Left renal cortex interstitium (tissue), 4 donors: ENCODE measurements around the gene TAGAP. TPM values are rescaled to one million over a fixed set of nuclear protein-coding genes. Genes with fewer than 3 reads are reported as not detected.

Source experiments
- polyA plus RNA-seq, 4 donors: library from polyadenylated mRNA; unstranded; fragments of 120-200 nt; gene quantifications; one replicate each; pipeline ENCODE4 v1.2.1, GENCODE V29; 2013; ENCODE audit not compliant: insufficient read length in 4 of 4

The TAGAP gene
- polyA plus RNA-seq, 4 donors = 0.72 to 0.87 (median 0.73) TPM

Other genes with a start within 250 kb of the TAGAP start
- gene EZR, start 225.6 kb downstream of the TAGAP start, polyA plus RNA-seq = 100 to 1,000 TPM; 236 to 273 (median 248) TPM
- gene RSPH3, start 44.8 kb downstream of the TAGAP start, polyA plus RNA-seq = 10 to 100 TPM; 14.5 to 20.3 (median 17.5) TPM
- gene FNDC1, start 124.4 kb upstream of the TAGAP start, polyA plus RNA-seq = 1 to 10 TPM; 6.8 to 9.2 (median 7.8) TPM